ENCODE results near the gene COQ4.

DNA sequence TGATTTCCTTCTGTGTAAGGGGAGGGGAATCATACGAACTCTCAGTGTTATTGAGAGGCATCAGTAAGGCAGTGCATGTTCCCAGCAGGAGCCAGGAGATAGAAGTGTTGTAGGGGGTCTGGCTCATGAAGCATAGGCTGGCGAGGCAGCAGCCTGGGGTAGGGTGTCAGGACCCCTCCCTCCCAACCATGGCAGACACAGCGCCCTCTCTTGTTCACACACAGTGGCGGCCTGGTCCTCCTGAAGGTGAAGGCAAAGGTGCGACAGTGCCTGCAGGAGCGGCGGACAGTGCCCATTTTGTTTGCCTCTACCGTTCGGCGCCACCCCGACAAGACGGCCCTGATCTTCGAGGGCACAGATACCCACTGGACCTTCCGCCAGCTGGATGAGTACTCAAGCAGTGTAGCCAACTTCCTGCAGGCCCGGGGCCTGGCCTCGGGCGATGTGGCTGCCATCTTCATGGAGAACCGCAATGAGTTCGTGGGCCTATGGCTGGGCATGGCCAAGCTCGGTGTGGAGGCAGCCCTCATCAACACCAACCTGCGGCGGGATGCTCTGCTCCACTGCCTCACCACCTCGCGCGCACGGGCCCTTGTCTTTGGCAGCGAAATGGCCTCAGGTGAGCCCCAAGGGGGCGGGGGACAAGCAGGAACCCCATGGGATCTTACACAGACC, 22.4 kb downstream of the COQ4 start:
- TF ChIP-seq RFX5 (IDR thresholded peaks at IDR 0.05; ENCODE audit: low read length), result no peak
- no peak for TF ChIP-seq NFIC (IDR thresholded peaks at IDR 0.05; ENCODE audit: borderline replicate concordance)
- TF ChIP-seq, protein P1, sequence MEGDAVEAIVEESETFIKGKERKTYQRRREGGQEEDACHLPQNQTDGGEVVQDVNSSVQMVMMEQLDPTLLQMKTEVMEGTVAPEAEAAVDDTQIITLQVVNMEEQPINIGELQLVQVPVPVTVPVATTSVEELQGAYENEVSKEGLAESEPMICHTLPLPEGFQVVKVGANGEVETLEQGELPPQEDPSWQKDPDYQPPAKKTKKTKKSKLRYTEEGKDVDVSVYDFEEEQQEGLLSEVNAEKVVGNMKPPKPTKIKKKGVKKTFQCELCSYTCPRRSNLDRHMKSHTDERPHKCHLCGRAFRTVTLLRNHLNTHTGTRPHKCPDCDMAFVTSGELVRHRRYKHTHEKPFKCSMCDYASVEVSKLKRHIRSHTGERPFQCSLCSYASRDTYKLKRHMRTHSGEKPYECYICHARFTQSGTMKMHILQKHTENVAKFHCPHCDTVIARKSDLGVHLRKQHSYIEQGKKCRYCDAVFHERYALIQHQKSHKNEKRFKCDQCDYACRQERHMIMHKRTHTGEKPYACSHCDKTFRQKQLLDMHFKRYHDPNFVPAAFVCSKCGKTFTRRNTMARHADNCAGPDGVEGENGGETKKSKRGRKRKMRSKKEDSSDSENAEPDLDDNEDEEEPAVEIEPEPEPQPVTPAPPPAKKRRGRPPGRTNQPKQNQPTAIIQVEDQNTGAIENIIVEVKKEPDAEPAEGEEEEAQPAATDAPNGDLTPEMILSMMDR (IDR thresholded peaks at IDR 0.05), result no peak
- TF ChIP-seq ELF1 (IDR thresholded peaks at IDR 0.05), result no peak
- TF ChIP-seq SMC3 (IDR thresholded peaks at IDR 0.05; ENCODE audit: low read depth, low read length), result no peak
- no peak for TF ChIP-seq MXI1 (IDR thresholded peaks at IDR 0.05; ENCODE audit: low read depth, low read length)
- TF ChIP-seq RXRA (IDR thresholded peaks at IDR 0.05; ENCODE audit: borderline replicate concordance, low read depth), result no peak
- TF ChIP-seq, protein P2, sequence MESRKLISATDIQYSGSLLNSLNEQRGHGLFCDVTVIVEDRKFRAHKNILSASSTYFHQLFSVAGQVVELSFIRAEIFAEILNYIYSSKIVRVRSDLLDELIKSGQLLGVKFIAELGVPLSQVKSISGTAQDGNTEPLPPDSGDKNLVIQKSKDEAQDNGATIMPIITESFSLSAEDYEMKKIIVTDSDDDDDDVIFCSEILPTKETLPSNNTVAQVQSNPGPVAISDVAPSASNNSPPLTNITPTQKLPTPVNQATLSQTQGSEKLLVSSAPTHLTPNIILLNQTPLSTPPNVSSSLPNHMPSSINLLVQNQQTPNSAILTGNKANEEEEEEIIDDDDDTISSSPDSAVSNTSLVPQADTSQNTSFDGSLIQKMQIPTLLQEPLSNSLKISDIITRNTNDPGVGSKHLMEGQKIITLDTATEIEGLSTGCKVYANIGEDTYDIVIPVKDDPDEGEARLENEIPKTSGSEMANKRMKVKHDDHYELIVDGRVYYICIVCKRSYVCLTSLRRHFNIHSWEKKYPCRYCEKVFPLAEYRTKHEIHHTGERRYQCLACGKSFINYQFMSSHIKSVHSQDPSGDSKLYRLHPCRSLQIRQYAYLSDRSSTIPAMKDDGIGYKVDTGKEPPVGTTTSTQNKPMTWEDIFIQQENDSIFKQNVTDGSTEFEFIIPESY (IDR thresholded peaks at IDR 0.05; ENCODE audit: borderline replicate concordance, low read depth), result no peak
- no peak for TF ChIP-seq RAD21 (IDR thresholded peaks at IDR 0.05; ENCODE audit: low read length)
- TF ChIP-seq, protein P3, sequence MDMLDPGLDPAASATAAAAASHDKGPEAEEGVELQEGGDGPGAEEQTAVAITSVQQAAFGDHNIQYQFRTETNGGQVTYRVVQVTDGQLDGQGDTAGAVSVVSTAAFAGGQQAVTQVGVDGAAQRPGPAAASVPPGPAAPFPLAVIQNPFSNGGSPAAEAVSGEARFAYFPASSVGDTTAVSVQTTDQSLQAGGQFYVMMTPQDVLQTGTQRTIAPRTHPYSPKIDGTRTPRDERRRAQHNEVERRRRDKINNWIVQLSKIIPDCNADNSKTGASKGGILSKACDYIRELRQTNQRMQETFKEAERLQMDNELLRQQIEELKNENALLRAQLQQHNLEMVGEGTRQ (IDR thresholded peaks at IDR 0.05; ENCODE audit: borderline replicate concordance, low read depth, low read length), result no peak

Data from SK-N-SH (cell line).